ENCODE data around the gene ACTRT3.

The ACTRT3 gene

DNA sequence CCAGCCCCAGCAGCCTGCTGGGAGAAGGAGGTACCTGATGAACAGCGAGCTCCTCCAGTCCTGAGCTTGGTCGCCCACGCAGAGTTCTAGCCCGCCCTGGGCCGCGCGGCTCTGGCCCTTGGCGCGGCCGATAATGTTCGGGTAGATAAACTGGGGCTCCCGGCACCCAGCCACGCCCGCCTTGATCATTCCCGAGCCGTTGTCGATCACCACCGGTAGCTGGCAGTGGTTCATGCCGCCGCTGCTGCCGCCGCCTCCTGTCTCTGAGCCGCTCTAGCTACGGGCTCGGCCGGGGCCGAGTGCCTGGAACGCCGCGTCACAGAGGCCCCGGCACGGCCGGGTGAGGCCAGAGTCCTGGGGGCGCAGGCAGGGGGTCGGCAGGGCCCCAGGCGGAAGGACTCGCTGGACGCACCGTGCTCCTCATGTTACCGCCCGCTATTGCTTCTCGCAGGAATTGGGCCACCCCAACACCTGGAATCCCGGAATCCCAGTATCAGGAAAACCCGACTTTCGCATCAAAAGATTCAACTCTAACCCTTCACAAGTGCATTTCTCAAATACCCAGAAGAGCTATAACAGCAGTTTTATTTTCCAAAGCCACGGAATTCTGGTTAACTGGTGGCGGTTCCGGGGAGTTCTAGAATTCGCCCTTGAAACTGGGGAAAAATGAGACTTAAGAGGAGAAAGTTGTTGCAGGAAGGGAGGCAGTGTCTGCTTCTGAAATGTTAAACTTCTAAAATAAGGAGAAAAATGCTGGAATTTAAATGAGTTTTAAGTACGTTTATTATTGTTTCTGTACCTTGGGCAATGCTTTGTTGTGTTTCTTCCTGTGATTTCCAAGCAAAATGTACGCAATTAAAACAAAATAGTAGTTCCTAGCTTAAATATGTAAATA is at the start of gene ACTRT3:
Gene ACTRT3, minus strand, starts transcription at position 275 of the 895 bp plus-strand sequence. Its CDS starts 41 bp downstream, at position 234.
- DNase-seq = peak; percentile 93

DNA sequence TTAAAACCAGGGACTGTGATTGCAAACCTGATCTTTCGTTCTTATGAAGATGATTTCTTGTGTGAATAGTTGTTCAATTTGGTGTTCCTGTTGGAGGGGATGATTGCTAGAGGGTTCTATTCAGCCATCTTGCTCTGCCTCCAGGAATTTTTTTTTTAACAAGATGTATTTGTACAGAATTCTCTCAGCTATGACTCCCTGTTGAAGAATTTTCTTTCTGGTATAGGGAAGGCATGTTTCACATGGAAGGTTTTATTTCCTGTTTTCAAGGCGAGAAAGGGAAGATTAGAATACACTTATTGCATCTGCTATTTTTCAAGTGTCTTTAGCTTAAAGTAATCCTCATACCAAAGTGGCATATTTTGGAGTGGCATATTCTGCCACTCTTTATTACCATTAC is 49.0 kb upstream of the ACTRT3 start:
- no peak for DNase-seq

GRCh38 chr3:169815590-169816150 is 46.3 kb upstream of the ACTRT3 start:
- DNase-seq = no peak

DNA sequence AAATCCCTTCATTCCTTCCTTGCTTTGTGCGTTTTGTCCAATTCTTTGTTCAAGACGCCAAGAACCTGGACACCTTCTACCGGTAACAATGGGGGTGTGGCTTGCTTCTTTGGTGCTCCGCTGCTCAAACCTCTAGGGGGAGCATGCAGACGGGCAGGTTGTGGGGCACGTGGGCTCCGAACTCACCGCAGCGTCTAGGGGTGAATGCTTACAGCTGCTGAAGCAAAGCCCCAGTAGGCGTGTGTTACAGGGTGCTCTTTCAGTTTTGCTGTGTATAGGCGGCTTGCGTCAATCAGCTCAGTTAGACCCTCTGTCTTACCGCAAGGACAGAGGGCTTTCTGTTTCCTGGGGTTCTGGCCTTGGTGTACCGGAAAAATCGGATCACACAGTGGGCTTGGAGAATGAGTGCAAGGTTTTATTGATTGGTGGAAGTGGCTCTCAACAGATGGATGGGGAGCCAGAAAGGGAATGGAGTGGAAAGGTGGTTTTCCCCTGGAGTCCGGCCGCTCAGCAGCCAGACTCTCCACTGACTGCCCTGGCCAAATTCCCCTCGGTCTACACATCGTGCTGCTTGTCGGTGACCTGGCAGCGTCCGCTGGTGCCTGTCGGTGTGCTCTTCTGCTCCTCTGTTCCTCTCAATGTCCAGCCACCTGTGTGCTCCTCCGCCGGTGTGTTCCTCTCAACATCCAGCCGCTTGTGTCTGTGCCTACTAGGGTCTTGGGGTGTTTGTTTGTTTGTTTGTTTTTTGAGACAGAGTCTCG is 44.6 kb upstream of the ACTRT3 start:
- peak; percentile 62 for DNase-seq

DNA sequence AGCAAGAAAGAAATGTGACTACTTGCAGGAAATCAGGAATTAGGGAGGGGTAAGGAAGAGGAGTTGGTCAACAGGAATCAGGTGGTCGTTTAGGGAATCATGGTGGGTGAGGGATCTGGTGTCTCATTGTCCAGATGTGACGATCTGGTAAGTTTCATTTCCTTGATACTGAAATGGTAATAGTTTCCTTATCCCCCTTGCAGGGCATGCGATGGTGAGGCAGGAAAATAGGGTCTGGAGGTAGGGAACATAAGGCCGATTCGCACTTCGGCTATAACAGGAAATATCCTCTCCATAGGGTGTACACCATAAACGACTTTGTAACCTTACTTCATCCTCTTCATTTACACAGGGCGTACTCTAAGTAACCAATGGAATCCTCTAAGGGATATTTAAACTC is 43.9 kb upstream of the ACTRT3 start:
- DNase-seq = no peak

DNA sequence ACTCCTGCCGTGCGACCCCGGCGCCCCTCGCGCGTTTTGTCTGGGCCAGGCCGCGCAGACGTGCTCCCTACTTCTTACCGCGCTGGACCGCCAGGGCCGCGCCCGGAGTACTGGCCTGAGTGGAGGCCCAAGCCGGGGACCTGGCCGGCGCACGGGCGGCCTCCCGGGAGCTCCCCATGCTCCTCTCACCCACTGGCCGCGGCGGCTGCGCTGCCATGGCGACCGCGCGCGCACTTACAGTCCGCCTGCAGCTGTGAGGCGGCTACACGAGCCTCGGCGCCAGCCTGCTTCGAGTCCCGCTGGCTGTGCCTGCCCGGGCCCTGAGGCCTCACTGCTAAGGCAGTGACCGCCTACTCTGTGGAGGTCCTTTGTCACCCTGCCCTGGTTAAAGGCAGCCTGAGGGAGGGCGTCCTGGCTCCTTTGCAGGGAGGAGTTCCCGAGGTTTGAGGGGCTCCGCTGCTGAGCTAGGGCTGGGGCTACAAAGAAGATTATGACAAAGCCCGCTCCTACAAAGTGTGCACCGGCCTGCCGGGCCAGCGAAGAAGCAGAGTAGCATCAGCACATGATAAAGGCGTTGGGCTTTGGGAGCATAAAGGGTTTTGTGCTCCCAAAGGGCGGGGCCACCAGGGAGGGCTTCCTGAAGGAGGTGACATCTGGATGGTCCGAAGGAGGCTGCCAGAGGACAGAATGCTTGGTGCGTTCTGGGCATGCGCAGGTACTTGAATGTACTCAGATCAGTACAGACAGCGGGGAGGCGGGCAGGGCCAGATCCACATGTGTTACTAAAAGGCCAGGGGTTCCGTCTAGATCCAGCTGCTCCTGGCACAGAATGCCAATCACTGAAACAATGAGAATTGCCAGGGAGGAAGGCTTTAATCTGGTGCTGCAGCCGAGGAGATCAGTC is 43.2 kb upstream of the ACTRT3 start, which contains the start of the genes LRRC34 and LRRIQ4:
Gene LRRC34, minus strand, starts transcription at position 573 of the 904 bp plus-strand sequence. Its CDS starts 356 bp downstream, at position 217.
Gene LRRIQ4, plus strand, starts transcription at position 539 of the 904 bp plus-strand sequence. CDS start 9,052 bp downstream, outside the sequence.
- DNase-seq = peak; percentile 92

DNA sequence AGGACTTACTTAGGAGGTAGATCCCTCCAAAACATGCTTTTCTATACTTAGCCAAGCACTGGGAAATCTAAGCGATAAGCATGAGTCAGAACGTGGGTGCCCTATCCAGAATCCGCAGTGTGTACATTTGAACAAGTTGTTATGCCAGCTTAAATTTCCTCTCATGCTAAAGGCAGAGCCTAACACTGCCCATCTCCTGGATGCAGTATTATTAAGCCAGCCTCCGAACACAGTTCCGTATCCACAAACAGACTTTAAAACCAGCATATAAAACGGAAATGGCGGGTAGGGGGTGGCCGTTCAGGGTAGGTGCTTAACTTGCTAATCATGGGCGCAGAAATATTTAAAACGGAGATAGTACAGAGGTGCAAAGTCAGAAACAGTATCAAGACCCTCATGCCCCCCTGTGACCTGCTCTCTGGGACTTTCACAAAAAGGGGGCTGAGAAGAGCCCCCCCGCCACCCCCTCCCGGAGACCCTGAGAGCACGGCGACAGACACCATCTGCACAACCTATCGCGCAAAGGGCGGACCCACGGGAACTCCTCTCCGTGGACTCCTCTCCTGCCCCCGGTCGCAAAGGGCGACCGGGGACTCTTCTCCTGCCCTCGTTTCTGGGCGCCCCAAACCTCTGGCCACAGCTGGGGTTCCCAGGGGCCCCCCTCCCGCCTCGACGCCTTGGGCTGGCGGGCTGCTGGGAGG is 42.4 kb upstream of the ACTRT3 start:
- DNase-seq = no peak

DNA sequence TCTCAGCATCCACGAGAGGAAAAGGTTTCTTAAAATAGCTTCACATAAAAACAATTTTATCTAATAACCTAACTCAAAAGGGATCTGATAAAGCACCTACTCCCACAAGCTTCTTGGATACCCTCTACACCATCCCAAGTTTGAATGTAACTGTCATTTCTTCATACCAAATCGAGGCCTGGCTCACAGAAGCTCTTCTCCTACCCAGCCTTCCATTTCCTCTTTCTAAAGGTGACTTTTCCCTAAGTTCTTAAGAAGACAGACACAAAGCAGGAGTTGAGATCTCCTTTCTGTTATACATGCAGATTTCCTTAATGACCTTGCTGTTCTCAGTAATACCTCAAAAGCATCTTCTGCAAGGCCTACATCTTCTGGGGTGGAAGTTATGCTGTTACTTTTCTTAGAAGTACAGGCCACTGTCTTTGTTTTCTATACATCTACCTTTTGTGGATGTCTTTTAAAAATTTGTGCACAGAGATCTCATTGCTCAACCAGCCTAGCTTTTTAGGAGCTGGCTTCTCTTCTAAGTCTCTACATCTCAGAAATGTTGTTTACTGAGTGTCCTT is 40.0 kb upstream of the ACTRT3 start:
- DNase-seq = no peak

DNA sequence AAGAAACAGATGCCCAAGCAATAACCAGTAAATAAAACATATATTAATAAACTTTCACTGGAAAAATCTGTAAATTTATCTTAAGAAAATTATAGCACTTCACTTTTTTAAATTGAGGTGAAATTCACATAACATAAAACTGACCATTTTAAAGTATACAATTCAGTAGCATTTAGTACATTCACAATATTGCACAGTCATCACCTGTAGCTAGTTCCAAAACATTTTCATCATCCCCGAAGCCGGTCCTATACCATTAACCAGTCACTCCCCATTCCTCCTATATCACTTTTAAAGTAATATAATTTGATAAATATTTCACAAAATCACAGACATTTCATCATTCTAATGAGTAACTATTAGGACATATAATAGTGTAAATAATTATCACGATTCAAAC is 35.3 kb upstream of the ACTRT3 start:
- no peak for DNase-seq

DNA sequence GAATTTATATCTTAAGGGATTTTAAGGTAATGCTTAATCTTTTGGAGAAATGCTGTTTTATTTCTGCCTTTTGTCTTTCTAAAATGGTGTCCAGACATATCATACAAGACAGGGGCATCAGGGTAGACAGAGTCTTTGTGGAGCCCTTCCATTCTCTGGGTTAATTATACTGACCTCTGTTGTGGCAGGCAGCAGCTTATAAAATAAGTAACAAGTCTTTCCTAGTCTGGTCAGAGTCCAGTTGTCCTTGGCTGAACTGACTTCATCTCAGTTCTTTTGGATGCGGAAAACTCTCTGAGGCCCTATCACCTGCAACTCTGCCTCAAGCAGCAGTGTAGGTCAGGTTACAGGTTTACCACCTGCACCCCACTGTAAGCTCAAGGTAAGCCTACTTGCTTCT is 23.0 kb upstream of the ACTRT3 start:
- no peak for DNase-seq

DNA sequence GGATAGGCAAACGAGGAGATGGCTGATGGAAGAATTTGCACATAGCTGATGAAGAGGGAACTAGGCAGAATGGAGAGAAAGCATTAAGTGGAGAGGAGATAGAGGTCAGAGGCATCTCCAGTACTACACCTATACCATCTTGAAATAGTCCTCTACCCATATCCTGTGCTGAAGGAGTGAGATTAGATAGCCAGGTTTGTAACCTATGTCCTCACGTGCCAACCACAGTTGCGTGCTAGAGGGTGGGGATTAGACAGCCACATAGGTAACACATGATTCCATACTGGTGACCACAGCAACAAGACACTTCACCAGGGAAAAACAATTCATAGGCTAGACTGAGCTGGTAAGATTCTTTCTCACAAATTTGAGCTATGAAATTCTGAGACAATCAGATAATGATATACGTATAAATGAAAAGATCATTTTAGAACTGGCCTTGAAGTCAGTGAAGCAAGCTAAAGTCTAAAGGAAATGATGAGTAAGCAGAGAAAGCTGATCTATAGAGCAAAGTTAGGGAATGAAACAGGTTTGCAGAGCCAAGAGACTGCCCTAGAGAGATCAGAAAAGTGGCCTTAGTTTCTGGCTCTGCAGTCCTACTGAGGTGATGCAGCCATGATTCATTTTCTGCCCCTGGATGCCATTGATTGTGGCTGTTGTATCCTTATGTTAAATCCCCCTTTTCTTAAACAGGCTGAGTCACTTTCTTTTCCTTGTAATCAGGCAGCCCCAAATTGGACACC is 21.5 kb upstream of the ACTRT3 start:
- DNase-seq = no peak

- no peak for DNase-seq
These were observed 20.9 kb upstream of the ACTRT3 start for GRCh38 chr3:169790219-169790618.

DNA sequence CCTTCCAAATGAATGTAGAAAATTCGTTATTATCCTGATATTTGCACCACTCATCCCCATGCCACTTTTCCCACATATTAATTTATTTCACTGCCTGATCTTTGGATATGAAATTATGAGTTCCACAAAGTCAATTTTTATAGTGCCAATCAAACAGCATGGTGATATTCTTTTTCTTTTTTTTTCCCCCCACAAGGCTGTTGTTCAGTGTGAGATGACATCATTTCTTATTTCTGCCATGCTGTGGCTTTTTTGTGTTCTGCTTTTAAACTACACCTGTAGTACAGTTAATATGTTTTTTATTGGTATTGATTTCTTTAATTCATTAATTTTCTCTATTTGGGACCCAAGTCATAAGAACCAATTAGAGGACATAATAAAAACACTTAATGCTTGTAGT is 18.4 kb upstream of the ACTRT3 start:
- DNase-seq = no peak

DNA sequence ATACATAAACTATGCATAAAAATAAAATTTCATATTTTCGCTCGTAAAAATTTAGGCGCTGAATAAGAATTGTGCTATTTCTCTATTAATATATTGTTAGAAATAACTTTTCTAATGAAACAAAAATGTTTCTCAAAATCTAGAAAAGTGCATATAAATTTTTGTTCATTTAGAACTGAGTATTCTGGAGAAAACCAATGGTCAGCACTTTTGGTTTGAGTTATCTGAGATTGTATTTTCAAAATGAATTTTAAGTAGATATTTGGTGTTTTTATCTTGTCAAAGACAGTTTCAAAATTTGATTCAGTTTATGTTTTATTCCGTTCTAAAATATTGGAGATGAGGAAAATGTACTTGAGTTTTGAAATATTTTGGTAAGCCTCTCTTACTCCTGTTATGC is 17.8 kb upstream of the ACTRT3 start:
- DNase-seq = no peak

- no peak for DNase-seq
These were observed 12.0 kb upstream of the ACTRT3 start for GRCh38 chr3:169781209-169781855.

DNA sequence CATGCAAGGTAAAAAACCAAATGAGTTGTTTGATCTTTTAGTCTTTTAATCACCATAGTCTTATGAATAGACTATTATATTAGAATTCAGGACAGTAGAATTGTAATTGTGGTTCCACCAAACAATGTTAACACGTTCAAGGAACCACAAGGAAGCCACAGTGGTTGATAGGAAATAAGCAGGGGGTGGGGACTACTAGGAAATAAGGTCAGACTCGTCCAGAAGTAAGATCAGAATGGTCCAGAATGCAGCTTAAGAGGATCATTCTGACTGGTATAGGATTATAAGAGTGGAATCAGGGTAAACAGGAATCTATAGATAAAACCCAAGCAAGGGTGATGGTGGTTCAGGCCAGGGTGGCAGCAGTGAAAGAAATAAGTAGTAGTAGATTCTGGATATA is 11.4 kb upstream of the ACTRT3 start:
- no peak for DNase-seq

DNA sequence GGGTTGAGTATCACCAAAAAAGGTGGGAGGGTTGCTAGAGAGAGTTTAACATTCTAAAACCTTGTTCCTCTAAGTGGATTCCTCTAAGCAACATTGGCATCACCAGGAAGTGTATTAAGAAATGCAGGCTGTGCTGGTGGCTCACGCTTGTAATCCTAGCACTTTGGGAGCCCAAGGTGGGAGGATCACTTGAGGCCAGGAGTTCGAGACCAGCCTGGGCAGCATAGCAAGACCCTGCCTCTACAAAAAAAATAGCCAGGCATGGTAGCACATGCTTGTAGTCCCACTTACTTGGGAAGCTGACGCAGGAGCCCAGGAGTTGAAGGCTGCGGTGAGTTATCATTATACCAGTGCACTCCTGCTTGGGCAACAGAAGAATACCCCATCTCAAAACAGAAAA is 8.5 kb upstream of the ACTRT3 start:
- DNase-seq = no peak

DNA sequence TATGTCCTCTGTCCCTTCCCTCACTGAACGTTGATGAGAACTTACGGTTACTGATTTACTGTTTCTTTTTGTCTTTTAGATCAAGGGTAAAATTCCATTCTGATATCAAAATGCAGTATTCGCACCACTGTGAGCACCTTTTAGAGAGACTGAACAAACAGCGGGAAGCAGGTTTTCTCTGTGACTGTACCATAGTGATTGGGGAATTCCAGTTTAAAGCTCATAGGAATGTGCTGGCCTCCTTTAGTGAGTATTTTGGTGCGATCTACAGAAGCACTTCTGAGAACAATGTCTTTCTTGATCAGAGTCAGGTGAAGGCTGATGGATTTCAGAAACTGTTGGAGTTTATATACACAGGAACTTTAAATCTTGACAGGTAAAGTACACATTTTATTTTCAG is 4.8 kb upstream of the ACTRT3 start:
- DNase-seq = no peak

DNA sequence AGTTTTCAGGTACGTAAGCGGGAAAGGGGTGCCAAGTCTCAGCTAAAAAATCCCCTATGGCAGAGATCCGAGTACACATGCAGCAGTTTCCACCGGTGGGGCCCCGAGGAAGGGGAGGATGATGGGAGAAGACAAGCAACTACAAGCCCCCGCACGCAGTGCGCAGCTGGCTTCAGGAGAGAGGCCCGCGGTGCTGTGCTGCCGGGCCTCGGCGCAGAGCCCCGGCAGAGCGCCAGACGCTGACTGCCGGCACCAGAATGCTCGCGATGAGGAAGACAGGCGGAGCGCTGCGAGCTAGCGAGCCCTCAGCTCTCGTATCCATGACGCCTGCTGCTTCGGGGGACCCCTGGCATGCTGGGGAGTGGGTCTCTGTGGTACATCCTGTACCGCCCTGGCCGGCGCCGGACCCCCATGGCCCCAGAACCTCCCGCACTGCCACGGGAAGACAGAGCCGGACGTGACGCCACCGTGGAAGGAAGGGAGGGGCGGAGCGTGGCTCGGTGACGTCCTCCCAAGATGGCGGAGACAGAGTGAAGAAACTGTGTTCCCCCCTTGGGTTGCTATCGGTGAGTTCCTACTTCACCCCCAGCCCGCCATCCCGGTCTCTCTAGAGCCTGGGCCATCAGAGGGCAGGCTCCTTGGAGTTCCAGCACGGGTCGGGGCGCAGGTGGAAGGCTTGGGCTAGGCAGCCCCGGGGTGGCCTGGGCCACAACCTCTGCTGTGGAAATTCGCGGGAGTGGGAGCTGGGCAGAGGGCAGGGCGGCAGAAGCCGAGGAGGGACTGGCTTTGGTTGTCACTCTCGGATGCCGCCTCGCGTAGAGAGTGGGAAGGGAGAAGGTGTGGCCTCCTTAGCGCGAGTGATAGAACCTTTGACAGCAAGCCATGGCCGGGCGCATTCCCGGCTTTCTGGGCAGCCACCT is 3.8 kb upstream of the ACTRT3 start, which contains the start of gene MYNN:
Gene MYNN, plus strand, starts transcription at position 500 of the 920 bp plus-strand sequence. CDS start 900 bp downstream, outside the sequence.
- peak; percentile 95 for DNase-seq
